ENCODE results near the gene UBE3B.

UBE3B gene

GRCh38 chr12:109540526-109541412, 63.3 kb downstream of the UBE3B start:
- no peak for TF ChIP-seq CTCF (IDR thresholded peaks at IDR 0.05; ENCODE audit: low read depth, low read length, poor library complexity, severe bottlenecking)
- TF ChIP-seq EZH2phosphoT487 (IDR thresholded peaks at IDR 0.05; ENCODE audit: borderline replicate concordance, low read length) = no peak
- Histone ChIP-seq H3K27ac (ENCODE audit: low read depth, low read length) (no peak overlapping the region), H3K79me2 (ENCODE audit: control insufficient read depth, low read length) (no peaks in the 10 kb centered on the region), H3K4me3 (ENCODE audit: low read length) (no peak overlapping the region), H3F3A (ENCODE audit: control insufficient read depth, insufficient read depth) (no peaks in the 10 kb centered on the region), H3K4me1 (ENCODE audit: control insufficient read depth, low read length) (no peaks in the 10 kb centered on the region), H3K9me2 (replicated peaks; ENCODE audit: control insufficient read depth, low read length) (no peaks in the 10 kb centered on the region), H3K4me2 (ENCODE audit: low read length) (no peak overlapping the region), H3K36me3 (ENCODE audit: control insufficient read depth, low read length) (no peaks in the 10 kb centered on the region), H3K27me3 (ENCODE audit: control insufficient read depth, low read length) (no peaks in the 10 kb centered on the region), H3K9me3 (ENCODE audit: control insufficient read depth, insufficient read depth, low read length) (no peaks in the 10 kb centered on the region), H4K20me1 (ENCODE audit: control insufficient read depth, insufficient read depth, low read depth, low read length) (no peaks in the 10 kb centered on the region)

- TF ChIP-seq CTCF (IDR thresholded peaks at IDR 0.05; ENCODE audit: low read depth, low read length, poor library complexity, severe bottlenecking) = no peak
- TF ChIP-seq EZH2phosphoT487 (IDR thresholded peaks at IDR 0.05; ENCODE audit: borderline replicate concordance, low read length) = no peak
- H3F3A ChIP-seq (ENCODE audit: control insufficient read depth, insufficient read depth) = no peaks in the 10 kb centered on the region
- no peaks in the 10 kb centered on the region for H3K27me3 ChIP-seq (ENCODE audit: control insufficient read depth, low read length)
- no peaks in the 10 kb centered on the region for H3K9me2 ChIP-seq (replicated peaks; ENCODE audit: control insufficient read depth, low read length)
- H3K4me2 ChIP-seq (ENCODE audit: low read length) = no peak overlapping the region
- H3K27ac ChIP-seq (ENCODE audit: low read depth, low read length) = no peak overlapping the region
- no peaks in the 10 kb centered on the region for H3K9me3 ChIP-seq (ENCODE audit: control insufficient read depth, insufficient read depth, low read length)
- no peaks in the 10 kb centered on the region for H4K20me1 ChIP-seq (ENCODE audit: control insufficient read depth, insufficient read depth, low read depth, low read length)
- no peak overlapping the region for H3K4me3 ChIP-seq (ENCODE audit: low read length)
- no peaks in the 10 kb centered on the region for H3K79me2 ChIP-seq (ENCODE audit: control insufficient read depth, low read length)
- H3K36me3 ChIP-seq (ENCODE audit: control insufficient read depth, low read length) = no peaks in the 10 kb centered on the region
- no peaks in the 10 kb centered on the region for H3K4me1 ChIP-seq (ENCODE audit: control insufficient read depth, low read length)
Observed at GRCh38 chr12:109541413-109541726, 63.9 kb downstream of the UBE3B start.

- Histone ChIP-seq H3K27ac (ENCODE audit: low read depth, low read length) (no peak overlapping the region), H4K20me1 (ENCODE audit: control insufficient read depth, insufficient read depth, low read depth, low read length) (no peaks in the 10 kb centered on the region), H3K4me3 (ENCODE audit: low read length) (no peak overlapping the region), H3K4me2 (ENCODE audit: low read length) (no peak overlapping the region), H3F3A (ENCODE audit: control insufficient read depth, insufficient read depth) (no peaks in the 10 kb centered on the region), H3K9me2 (replicated peaks; ENCODE audit: control insufficient read depth, low read length) (no peaks in the 10 kb centered on the region), H3K27me3 (ENCODE audit: control insufficient read depth, low read length) (no peaks in the 10 kb centered on the region), H3K4me1 (ENCODE audit: control insufficient read depth, low read length) (no peaks in the 10 kb centered on the region), H3K36me3 (ENCODE audit: control insufficient read depth, low read length) (no peaks in the 10 kb centered on the region), H3K9me3 (ENCODE audit: control insufficient read depth, insufficient read depth, low read length) (no peaks in the 10 kb centered on the region), H3K79me2 (ENCODE audit: control insufficient read depth, low read length) (no peaks in the 10 kb centered on the region)
- TF ChIP-seq CTCF (IDR thresholded peaks at IDR 0.05; ENCODE audit: low read depth, low read length, poor library complexity, severe bottlenecking) = no peak
- no peak for TF ChIP-seq EZH2phosphoT487 (IDR thresholded peaks at IDR 0.05; ENCODE audit: borderline replicate concordance, low read length)
Observed at GRCh38 chr12:109542014-109542413, 64.6 kb downstream of the UBE3B start.

Measured in DOHH2 (cell line).